Hematopoietic multipotent progenitor cell treated with erythropoietin and hydrocortisone succinate and interleukin-3 and kit ligand, for 4 days (in vitro differentiated cells): ENCODE measurements around the gene VWA7.

Source experiments
- DNase-seq: peaks from one replicate; pipeline ENCODE4 v3.0.0-alpha.2; 2015

Gene VWA7

GRCh38 chr6:31728767-31729514 lies 48.2 kb downstream of the VWA7 start, which contains the start of gene DDAH2:
Gene DDAH2 (minus strand): TSS chr6:31729299. CDS start chr6:31729161, 138 bp downstream.
- no peak for DNase-seq

- DNase-seq: no peak
Observed at GRCh38 chr6:31727717-31728671, 49.1 kb downstream of the VWA7 start.

DNA sequence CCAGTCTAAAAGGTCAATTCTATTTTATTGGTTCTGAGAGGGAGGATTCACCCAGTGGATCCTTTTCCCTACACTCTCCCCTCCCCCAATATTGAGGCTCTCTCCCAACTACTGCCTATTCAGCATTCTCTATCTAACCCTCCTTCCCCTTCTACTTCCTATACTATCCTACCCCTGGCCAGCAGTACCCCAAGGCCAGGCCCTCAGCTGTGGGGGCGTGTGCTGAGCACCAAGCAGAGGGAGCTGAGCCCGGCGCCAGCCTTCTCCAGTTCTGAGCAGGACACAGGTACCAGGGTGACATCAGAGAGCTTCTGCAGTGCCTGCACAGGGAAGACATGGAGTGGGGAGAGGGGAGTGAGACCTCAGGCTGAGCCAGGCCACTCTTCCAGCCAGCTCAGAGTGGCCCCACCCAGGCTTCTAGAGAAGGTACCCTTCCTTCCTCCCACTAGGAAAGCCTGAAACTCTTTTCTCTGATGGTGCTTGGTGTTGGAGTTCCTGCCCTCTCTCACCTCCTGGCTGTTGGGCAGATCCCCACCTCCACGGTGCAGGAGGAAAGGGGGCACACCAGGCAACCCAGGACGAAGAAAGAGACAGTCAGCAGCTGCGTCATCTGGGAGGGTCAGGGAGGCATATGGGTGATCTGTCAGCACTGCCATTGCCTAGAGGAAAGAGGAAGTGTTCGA lies 50.0 kb downstream of the VWA7 start:
- DNase-seq: peak; percentile 93

DNA sequence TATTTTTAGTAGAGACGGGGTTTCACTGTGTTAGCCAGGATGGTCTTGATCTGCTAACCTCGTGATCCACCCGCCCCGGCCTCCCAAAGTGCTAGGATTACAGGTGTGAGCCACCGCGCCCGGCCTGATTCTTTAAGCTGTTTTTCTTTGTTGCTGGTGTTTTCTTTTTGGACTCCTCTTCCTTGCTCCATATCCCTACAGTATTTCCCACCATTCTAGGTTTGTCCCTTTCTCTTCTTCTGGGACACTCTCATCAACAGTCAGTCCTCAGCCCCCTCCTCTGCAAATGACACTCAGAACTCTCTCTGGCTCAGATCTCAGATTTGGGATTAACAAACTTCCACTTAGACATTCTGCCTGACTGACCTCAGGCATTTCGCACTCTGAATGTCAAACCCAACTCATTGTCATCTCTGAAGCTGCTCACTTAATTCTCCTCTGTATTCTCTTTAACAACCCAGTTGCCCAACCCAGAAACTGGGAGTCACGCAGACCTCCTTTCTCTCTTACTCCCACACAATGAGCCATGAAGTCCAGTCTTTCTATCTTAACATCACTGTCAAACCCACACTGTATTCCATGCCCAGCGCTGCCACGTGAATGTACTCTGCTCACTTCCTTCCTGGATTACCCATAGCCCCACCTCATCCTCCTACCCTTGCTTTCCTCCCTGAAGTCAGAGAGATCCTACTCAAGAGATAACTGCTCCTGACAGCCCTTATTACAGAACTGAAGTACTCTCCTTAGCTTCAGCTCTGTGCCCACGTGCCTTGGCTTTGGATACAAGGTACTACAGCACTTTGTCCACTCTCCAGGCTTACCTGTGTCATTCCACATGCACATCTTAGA lies 51.4 kb downstream of the VWA7 start:
- peak; percentile 74 for DNase-seq

DNA sequence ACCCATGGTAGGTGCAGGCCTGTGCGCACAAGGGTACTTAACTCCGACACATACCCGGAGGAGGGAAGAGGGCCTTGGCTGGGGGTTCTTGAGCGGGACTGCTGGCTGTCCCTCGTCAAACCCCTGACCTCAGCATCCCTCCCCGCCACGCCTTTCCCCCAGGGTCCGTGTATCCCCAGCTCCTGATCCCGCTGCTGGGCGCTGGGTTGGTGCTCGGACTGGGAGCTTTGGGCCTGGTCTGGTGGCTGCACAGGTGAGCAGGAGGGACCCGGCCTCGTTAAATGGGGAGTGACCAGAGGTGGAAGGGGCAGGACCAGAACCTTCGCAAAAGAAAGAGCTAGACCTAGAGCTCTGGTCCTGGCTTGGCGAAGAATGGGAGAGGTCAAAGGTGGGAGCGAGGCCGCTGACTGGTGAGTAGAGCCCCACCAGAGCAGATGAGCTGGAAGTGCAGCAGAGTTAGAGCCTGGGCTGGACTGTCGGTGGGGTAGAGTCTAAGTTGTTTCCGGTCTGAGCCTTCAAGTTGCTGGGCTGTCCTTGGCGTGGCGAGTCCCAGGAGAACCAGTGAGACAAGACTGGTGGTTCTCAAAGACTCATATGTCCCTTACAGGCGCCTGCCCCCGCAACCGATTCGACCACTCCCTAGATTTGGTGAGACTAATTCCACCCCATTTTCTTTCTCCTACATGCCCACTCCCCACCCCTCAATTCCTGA lies 53.0 kb downstream of the VWA7 start:
- no peak for DNase-seq

- DNase-seq: peak; percentile 86
Observed at GRCh38 chr6:31723245-31723979, 53.7 kb downstream of the VWA7 start, which contains the start of gene MPIG6B. Gene MPIG6B (plus strand): TSS chr6:31723373. CDS start chr6:31723384, 11 bp downstream.

DNA sequence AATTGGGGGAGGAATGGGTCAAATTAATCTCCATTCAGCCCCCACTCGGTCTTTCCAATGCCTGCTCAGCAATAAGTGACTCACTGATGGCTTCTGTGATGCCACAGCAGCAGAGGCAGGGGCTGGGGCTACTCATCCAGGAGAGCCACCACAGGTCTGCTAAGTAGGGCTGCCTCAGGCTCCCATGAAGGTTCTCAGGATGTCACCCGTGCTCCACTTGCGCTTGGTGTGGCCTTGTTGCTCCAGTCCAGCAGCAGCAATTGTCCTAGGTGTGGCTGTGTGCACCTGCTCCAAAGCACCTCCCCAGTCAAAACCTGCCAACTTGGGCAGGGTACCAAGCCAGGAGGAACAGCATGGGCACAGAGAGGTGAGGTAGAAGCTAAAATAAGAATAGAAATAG lies 55.0 kb downstream of the VWA7 start:
- no peak for DNase-seq

GRCh38 chr6:31721351-31722020 lies 55.6 kb downstream of the VWA7 start, which contains the start of gene LY6G6C:
Gene LY6G6C (minus strand): TSS chr6:31721746. CDS start chr6:31721679, 67 bp downstream.
- no peak for DNase-seq

- DNase-seq: no peak
Observed at GRCh38 chr6:31720196-31720770, 56.8 kb downstream of the VWA7 start.

DNA sequence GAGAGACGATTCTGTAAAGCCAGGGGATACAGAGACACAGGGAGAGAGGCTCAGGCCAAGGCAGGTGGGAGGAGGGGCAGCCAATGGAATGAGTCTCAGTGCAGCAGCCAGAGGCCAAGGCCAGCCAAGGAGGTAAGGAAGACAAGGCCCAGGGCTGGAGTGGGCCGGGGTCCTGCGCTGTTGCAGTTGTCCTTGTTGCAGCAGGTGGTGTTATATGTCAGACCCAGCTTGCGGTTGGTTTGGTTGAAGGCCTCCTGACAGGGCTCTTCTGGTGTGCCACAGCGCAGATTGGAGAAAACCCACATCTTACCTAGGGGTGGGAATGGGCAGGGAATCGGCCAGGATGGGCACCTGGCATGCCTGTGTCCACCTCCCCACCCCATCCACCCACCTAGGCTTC lies 58.1 kb downstream of the VWA7 start:
- DNase-seq: no peak

GRCh38 chr6:31718265-31718664 lies 58.9 kb downstream of the VWA7 start:
- no peak for DNase-seq

GRCh38 chr6:31717499-31718222 lies 59.5 kb downstream of the VWA7 start:
- DNase-seq: no peak
